Suppressor macrophage (primary cell): ENCODE measurements around the gene GCNA.
"Not testable (repeated sequence)": the region's sequence is repeated elsewhere in the genome, so short reads cannot be mapped to it uniquely, and the experiment has no call there.

Source experiments
- DNase-seq, 4 experiments: peaks; one replicate each; pipeline ENCODE4 v3.0.0-alpha.2; 2020 to 2022
- total RNA-seq, 17 experiments: gene quantifications; one replicate each; lab custom pipeline; 2026; ENCODE audit warnings: mixed read lengths in 6 of 17, inconsistent platforms in 3 of 17; lab: John Stamatoyannopoulos, UW

GCNA gene
- 0.37 to 2.3 (median 1.2) reads per million in 17 experiments for total RNA-seq

GRCh38 chrX:71578253-71579135, at the start of gene GCNA:
GCNA (plus strand) TSS chrX:71578437; CDS start chrX:71580822, 2,385 bp downstream.
- no peak for DNase-seq

GRCh38 chrX:71532078-71532752, 46.0 kb upstream of the GCNA start:
- DNase-seq, result peak; percentile 47 to 73 (median 56)

- peak; percentile 96 to 97 (median 96) for DNase-seq
Observed at GRCh38 chrX:71532753-71533425, 45.3 kb upstream of the GCNA start, which contains the start of gene OGT. OGT (plus strand) TSS chrX:71533104; CDS start chrX:71533300, 196 bp downstream.

GRCh38 chrX:71533516-71533850, 44.8 kb upstream of the GCNA start:
- no peak for DNase-seq

- peak; percentile 43 to 62 (median 52) for DNase-seq
Observed at GRCh38 chrX:71533851-71534561, 44.2 kb upstream of the GCNA start.

- DNase-seq, result peak in 1 of 4 experiments; percentile 3
Observed at GRCh38 chrX:71534773-71535544, 43.3 kb upstream of the GCNA start.

GRCh38 chrX:71536285-71536684, 42.0 kb upstream of the GCNA start:
- peak in 3 of 4 experiments; percentile 28 to 40 (median 39) for DNase-seq

- no peak for DNase-seq
Observed at GRCh38 chrX:71537743-71538142, 40.5 kb upstream of the GCNA start.

GRCh38 chrX:71540801-71541200, 37.4 kb upstream of the GCNA start:
- DNase-seq, result no peak

GRCh38 chrX:71541210-71542022, 36.8 kb upstream of the GCNA start:
- peak; percentile 44 to 85 (median 60) for DNase-seq

GRCh38 chrX:71542411-71542810, 35.8 kb upstream of the GCNA start:
- peak in 2 of 4 experiments; percentile 22 to 34 for DNase-seq

GRCh38 chrX:71542825-71543224, 35.4 kb upstream of the GCNA start:
- DNase-seq, result no peak

GRCh38 chrX:71543316-71543715, 34.9 kb upstream of the GCNA start:
- peak in 1 of 4 experiments; percentile 18 for DNase-seq

GRCh38 chrX:71545364-71545763, 32.9 kb upstream of the GCNA start:
- no peak for DNase-seq

GRCh38 chrX:71546879-71547278, 31.4 kb upstream of the GCNA start:
- DNase-seq, result no peak

- no peak for DNase-seq
Observed at GRCh38 chrX:71547339-71547738, 30.9 kb upstream of the GCNA start.

GRCh38 chrX:71549986-71550385, 28.3 kb upstream of the GCNA start:
- peak in 3 of 4 experiments; percentile 7 to 47 (median 39) for DNase-seq

GRCh38 chrX:71550578-71550977, 27.7 kb upstream of the GCNA start:
- DNase-seq, result no peak

GRCh38 chrX:71556036-71556435, 22.2 kb upstream of the GCNA start:
- DNase-seq, result no peak

- DNase-seq, result no peak
Observed at GRCh38 chrX:71558920-71559319, 19.3 kb upstream of the GCNA start.

GRCh38 chrX:71559773-71560172, 18.5 kb upstream of the GCNA start:
- DNase-seq, result not testable (repeated sequence)
